ENCODE data around the gene NBAS. TPM values are rescaled to one million over a fixed set of nuclear protein-coding genes. Genes with fewer than 3 reads are reported as not detected.

Gene NBAS
- total and polyA plus RNA-seq, 2 of the 13 experiments (the other 11 are each of a cell fraction or from before 2014, with no cell fraction given) = 33.6 to 58.7 TPM

DNA sequence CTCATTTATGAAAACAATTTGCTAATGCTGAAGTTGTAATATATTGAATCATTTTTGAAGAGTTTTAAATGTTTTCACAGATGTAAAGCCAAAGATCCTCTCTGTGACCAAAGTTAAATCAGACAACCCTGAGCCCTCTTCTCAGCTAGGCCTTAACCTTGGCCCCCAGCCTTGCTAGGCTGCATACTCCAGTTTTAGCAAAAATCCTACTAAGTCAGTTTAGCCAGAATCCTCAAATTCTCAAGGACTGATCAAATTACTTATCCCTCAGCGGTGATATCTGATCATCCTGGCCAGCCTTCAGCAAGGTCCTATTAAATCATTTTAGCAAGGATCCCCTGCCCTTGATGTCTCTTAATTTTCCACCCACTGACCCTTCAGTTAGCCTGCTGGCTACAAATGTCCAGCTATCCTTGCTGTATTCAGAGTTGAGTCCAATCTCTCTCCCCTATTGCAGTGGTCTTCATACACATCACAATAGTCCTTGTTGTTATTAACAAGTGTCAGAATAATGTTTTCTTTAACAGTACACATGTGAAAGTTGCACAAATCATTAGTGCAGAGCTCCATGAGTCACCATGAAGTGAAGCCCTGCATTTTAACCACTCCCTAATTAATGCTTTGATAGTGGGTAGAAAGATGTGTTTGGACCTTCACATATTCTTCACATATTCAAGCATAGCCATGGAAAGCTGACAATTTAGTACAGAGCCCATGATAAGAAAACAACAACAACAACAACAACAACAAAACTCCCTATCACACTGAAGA is 206.4 kb downstream of the NBAS start:
- Histone ChIP-seq H3K36me3 (replicated peaks in 1 of 2; ENCODE audit: control insufficient read depth in 1 of 2, insufficient read depth in 2 of 2, low read length in 2 of 2) (peaks cover 12 to 42% of the 10 kb centered on the region in 2 experiments), H4K20me1 (ENCODE audit: insufficient read depth, low read length) (no peaks in the 10 kb centered on the region), H3K27ac (ENCODE audit: extremely low read length, insufficient read depth, low read length) (no peak overlapping the region), H3K4me2 (ENCODE audit: low read depth, low read length) (no peak overlapping the region), H3K9me3 (ENCODE audit: low read length) (no peaks in the 10 kb centered on the region), H3K79me2 (ENCODE audit: insufficient read depth, low read length) (no peaks in the 10 kb centered on the region), H2AFZ (ENCODE audit: low read length) (no peak overlapping the region), H3K4me1 (ENCODE audit: insufficient read depth, low read length) (peaks cover 3% of the 10 kb centered on the region), H3K9ac (ENCODE audit: insufficient read depth, low read depth, low read length) (no peak overlapping the region), H3K27me3 (ENCODE audit: control insufficient read depth in 1 of 2, insufficient read depth in 2 of 2, low read length in 2 of 2) (no peaks in the 10 kb centered on the region), H3K4me3 (replicated peaks in 1 of 3; ENCODE audit: insufficient read depth in 1 of 3, low read depth in 2 of 3, low read length in 3 of 3) (no peak overlapping the region)
- TF ChIP-seq ZSCAN12 (CRISPR knock-in tag; IDR thresholded peaks at IDR 0.05) = no peak
- TF ChIP-seq ZNF326 (CRISPR knock-in tag; IDR thresholded peaks at IDR 0.05; ENCODE audit: borderline replicate concordance) = no peak
- TF ChIP-seq, protein P1, sequence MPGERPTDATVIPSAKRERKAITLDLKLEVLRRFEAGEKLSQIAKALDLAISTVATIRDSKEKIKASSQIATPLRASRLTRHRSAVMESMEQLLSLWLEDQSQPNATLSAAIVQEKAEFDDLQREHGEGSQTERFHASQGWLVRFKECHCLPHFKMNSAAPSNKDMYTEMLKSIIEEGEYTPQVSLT (CRISPR knock-in tag; IDR thresholded peaks at IDR 0.05; ENCODE audit: borderline replicate concordance, low read depth) = no peak
- TF ChIP-seq GMEB2 (CRISPR knock-in tag; IDR thresholded peaks at IDR 0.05; ENCODE audit: low read depth) = no peak
- TF ChIP-seq ZMYM4 (CRISPR knock-in tag; IDR thresholded peaks at IDR 0.05) = no peak
- TF ChIP-seq IRF2 (CRISPR knock-in tag; IDR thresholded peaks at IDR 0.05) = no peak
- no peak for TF ChIP-seq PAX8 (CRISPR knock-in tag; IDR thresholded peaks at IDR 0.05; ENCODE audit: borderline replicate concordance)
- TF ChIP-seq ZNF282 (IDR thresholded peaks at IDR 0.05; ENCODE audit: partially characterized antibody) = no peak
- TF ChIP-seq ARNT2 (CRISPR knock-in tag; IDR thresholded peaks at IDR 0.05; ENCODE audit: low read depth) = no peak
- no peak for TF ChIP-seq PHF5A (CRISPR knock-in tag; IDR thresholded peaks at IDR 0.05; ENCODE audit: low read depth, unreplicated experiment)
- TF ChIP-seq, protein P2, sequence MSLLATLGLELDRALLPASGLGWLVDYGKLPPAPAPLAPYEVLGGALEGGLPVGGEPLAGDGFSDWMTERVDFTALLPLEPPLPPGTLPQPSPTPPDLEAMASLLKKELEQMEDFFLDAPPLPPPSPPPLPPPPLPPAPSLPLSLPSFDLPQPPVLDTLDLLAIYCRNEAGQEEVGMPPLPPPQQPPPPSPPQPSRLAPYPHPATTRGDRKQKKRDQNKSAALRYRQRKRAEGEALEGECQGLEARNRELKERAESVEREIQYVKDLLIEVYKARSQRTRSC (CRISPR knock-in tag; IDR thresholded peaks at IDR 0.05; ENCODE audit: low read depth) = no peak
- TF ChIP-seq, protein P3, sequence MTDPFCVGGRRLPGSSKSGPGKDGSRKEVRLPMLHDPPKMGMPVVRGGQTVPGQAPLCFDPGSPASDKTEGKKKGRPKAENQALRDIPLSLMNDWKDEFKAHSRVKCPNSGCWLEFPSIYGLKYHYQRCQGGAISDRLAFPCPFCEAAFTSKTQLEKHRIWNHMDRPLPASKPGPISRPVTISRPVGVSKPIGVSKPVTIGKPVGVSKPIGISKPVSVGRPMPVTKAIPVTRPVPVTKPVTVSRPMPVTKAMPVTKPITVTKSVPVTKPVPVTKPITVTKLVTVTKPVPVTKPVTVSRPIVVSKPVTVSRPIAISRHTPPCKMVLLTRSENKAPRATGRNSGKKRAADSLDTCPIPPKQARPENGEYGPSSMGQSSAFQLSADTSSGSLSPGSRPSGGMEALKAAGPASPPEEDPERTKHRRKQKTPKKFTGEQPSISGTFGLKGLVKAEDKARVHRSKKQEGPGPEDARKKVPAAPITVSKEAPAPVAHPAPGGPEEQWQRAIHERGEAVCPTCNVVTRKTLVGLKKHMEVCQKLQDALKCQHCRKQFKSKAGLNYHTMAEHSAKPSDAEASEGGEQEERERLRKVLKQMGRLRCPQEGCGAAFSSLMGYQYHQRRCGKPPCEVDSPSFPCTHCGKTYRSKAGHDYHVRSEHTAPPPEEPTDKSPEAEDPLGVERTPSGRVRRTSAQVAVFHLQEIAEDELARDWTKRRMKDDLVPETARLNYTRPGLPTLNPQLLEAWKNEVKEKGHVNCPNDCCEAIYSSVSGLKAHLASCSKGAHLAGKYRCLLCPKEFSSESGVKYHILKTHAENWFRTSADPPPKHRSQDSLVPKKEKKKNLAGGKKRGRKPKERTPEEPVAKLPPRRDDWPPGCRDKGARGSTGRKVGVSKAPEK (CRISPR knock-in tag; IDR thresholded peaks at IDR 0.05; ENCODE audit: borderline replicate concordance) = no peak
- TF ChIP-seq GLI4 (CRISPR knock-in tag; IDR thresholded peaks at IDR 0.05; ENCODE audit: borderline replicate concordance) = no peak
- no peak for TF ChIP-seq SP4 (CRISPR knock-in tag; IDR thresholded peaks at IDR 0.05)
- POLR2A ChIA-PET = no interaction called here
- in situ Hi-C loops (cut with HindIII; ENCODE audit: extremely low pct_ligation_motif_present, low pct_unique_long_range_greater_than_20kb) (no loop called here), intact Hi-C loops (cut with micrococcal nuclease; ENCODE audit: unreplicated experiment) (no loop called here)
- FAIRE-seq (no peak), ATAC-seq (no peak), DNase-seq (ENCODE audit: low spot score) (no peak)
- BruUV-seq (replicated peaks) = no TSS peak
- 95% methylated on average over 1 of the region's 1 CpG for WGBS (ENCODE audit: low lambda C conversion rate)
- CTCF ChIA-PET (ENCODE audit: low intra/inter-chr PET ratio, low total read pairs) = no interaction called here

Measured in HepG2 (cell line).